ENCODE measurements around the gene SMCO1. TPM values are rescaled to one million over a fixed set of nuclear protein-coding genes. Genes with fewer than 3 reads are reported as not detected.
"Not testable (repeated sequence)": the region's sequence is repeated elsewhere in the genome, so short reads cannot be mapped to it uniquely, and the experiment has no call there.

SMCO1 gene, protein sequence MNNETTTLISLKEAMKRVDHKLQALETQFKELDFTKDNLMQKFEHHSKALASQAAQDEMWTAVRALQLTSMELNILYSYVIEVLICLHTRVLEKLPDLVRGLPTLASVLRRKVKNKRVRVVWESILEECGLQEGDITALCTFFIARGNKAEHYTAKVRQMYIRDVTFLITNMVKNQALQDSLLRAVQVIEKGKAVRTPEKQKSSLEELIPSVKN
- polyA plus RNA-seq = not detected

- Mint-ChIP-seq H3K27me3 (peaks cover 3% of the 10 kb centered on the region), H3K4me1 (no peaks in the 10 kb centered on the region), H3K9me3 (peaks cover 7 to 40% (median 18%) of the 10 kb centered on the region in 3 donors), H3K4me3 (peak within 1 kb of the TSS in 1 of 4 donors; percentile 49), H3K27ac (no peak within 1 kb of the TSS), H3K36me3 (peaks cover 4% of the 10 kb centered on the region)
These were observed at the start of gene SMCO1 for GRCh38 chr3:196514913-196515621. SMCO1 (minus strand) TSS chr3:196515346; CDS start chr3:196515209, 137 bp downstream.

- no peak overlapping the region for H3K4me3 Mint-ChIP-seq
- H3K4me1 Mint-ChIP-seq = peaks cover 9 to 14% (median 9%) of the 10 kb centered on the region in 3 donors
- H3K9me3 Mint-ChIP-seq = no peaks in the 10 kb centered on the region
- H3K27me3 Mint-ChIP-seq = no peaks in the 10 kb centered on the region
- peaks cover 8% of the 10 kb centered on the region for H3K36me3 Mint-ChIP-seq
- H3K27ac Mint-ChIP-seq = peak overlapping the region in 2 of 3 donors; percentile 45 to 47
These were observed 48.6 kb upstream of the SMCO1 start for GRCh38 chr3:196563721-196564225.

DNA sequence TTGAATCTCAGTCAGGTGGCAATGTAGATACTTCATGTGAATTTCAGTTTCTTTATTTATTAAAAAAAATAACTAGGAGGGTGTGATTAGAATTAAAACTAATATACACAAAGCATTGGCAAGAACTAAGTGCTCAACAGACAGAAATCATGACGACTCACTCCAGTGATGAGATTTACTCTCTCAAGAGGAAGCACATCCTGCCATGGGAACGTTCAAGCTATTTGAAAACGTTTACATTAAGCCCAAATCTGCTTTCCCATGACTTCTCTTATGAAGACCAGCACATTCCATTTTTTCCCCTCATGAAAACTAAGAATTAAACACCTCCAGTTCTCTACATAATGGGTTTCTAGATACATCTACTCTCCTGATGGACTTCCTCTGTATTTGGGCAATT lies 44.7 kb upstream of the SMCO1 start:
- Mint-ChIP-seq H3K36me3 (peaks cover 8% of the 10 kb centered on the region), H3K4me3 (no peak overlapping the region), H3K27me3 (no peaks in the 10 kb centered on the region), H3K4me1 (peaks cover 11 to 17% (median 13%) of the 10 kb centered on the region in 3 donors), H3K27ac (peak overlapping the region in 1 of 3 donors; percentile 80), H3K9me3 (no peaks in the 10 kb centered on the region)

- Mint-ChIP-seq H3K4me3 (no peak overlapping the region), H3K27ac (no peak overlapping the region), H3K9me3 (no peaks in the 10 kb centered on the region), H3K36me3 (peaks cover 4% of the 10 kb centered on the region), H3K27me3 (no peaks in the 10 kb centered on the region), H3K4me1 (peaks cover 19 to 24% (median 21%) of the 10 kb centered on the region in 3 donors)
These were observed 43.3 kb upstream of the SMCO1 start for GRCh38 chr3:196558476-196558875.

- peaks cover 15 to 21% (median 21%) of the 10 kb centered on the region in 3 donors for H3K4me1 Mint-ChIP-seq
- H3K9me3 Mint-ChIP-seq = no peaks in the 10 kb centered on the region
- no peak overlapping the region for H3K4me3 Mint-ChIP-seq
- no peaks in the 10 kb centered on the region for H3K27me3 Mint-ChIP-seq
- H3K27ac Mint-ChIP-seq = no peak overlapping the region
- peaks cover 2% of the 10 kb centered on the region for H3K36me3 Mint-ChIP-seq
These were observed 42.1 kb upstream of the SMCO1 start for GRCh38 chr3:196557236-196557635.

GRCh38 chr3:196555295-196555694 lies 40.1 kb upstream of the SMCO1 start:
- H3K27me3 Mint-ChIP-seq = no peaks in the 10 kb centered on the region
- H3K36me3 Mint-ChIP-seq = peaks cover 2% of the 10 kb centered on the region
- no peaks in the 10 kb centered on the region for H3K9me3 Mint-ChIP-seq
- peak overlapping the region in 2 of 3 donors; percentile 1 to 39 for H3K27ac Mint-ChIP-seq
- H3K4me1 Mint-ChIP-seq = peaks cover 15 to 21% (median 21%) of the 10 kb centered on the region in 3 donors
- H3K4me3 Mint-ChIP-seq = peak overlapping the region in 1 of 4 donors; percentile 3

- peaks cover 0 to 3% (median 0%) of the 10 kb centered on the region in 3 donors for H3K9me3 Mint-ChIP-seq
These were observed 39.1 kb upstream of the SMCO1 start for GRCh38 chr3:196554205-196554604.

GRCh38 chr3:196553551-196553950 lies 38.4 kb upstream of the SMCO1 start:
- Mint-ChIP-seq H3K27ac (no peak overlapping the region), H3K4me1 (peaks cover 15 to 21% (median 21%) of the 10 kb centered on the region in 3 donors), H3K36me3 (no peaks in the 10 kb centered on the region), H3K4me3 (no peak overlapping the region), H3K9me3 (peaks cover 0 to 3% (median 0%) of the 10 kb centered on the region in 3 donors), H3K27me3 (no peaks in the 10 kb centered on the region)

More at GRCh38 chr3:196554205-196554604, 39.1 kb upstream of the SMCO1 start:
- Mint-ChIP-seq H3K4me3 (peak overlapping the region in 3 of 4 donors; percentile 24 to 86 (median 51)), H3K27me3 (no peaks in the 10 kb centered on the region), H3K4me1 (peaks cover 15 to 21% (median 21%) of the 10 kb centered on the region in 3 donors), H3K27ac (peak overlapping the region; percentile 1 to 29 (median 8)), H3K36me3 (peaks cover 2% of the 10 kb centered on the region)

DNA sequence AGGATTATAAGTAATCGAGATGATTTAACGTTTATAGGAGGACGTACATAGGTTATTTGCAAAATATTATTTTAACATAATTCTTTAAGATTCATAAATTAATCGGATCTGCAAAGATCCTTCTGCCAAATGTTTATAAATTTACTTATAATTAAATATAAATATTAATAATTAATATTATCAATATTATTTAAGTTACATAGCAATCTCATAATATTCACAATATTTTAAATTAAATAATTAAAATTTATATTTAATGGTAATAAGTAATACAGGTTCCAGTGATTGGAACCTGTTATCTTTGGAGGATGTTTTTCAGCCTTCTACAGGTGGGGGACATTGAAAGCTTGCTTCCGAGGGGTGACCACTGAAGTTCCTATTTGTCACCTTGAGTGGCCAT lies 37.1 kb upstream of the SMCO1 start:
- no peaks in the 10 kb centered on the region for H3K36me3 Mint-ChIP-seq
- peaks cover 1 to 9% (median 6%) of the 10 kb centered on the region in 3 donors for H3K9me3 Mint-ChIP-seq
- peaks cover 15 to 21% (median 21%) of the 10 kb centered on the region in 3 donors for H3K4me1 Mint-ChIP-seq
- H3K27ac Mint-ChIP-seq = no peak overlapping the region
- no peak overlapping the region for H3K4me3 Mint-ChIP-seq
- H3K27me3 Mint-ChIP-seq = no peaks in the 10 kb centered on the region

GRCh38 chr3:196550172-196550571 lies 35.0 kb upstream of the SMCO1 start:
- not testable (repeated sequence) for H3K27ac Mint-ChIP-seq, H3K9me3 Mint-ChIP-seq, H3K36me3 Mint-ChIP-seq, H3K27me3 Mint-ChIP-seq
- peaks cover 10 to 15% (median 11%) of the 10 kb centered on the region in 3 donors for H3K4me1 Mint-ChIP-seq
- H3K4me3 Mint-ChIP-seq = peak overlapping the region in 1 of 4 donors; percentile 32

GRCh38 chr3:196549312-196549711 lies 34.2 kb upstream of the SMCO1 start:
- not testable (repeated sequence) for H3K27me3 Mint-ChIP-seq, H3K36me3 Mint-ChIP-seq, H3K27ac Mint-ChIP-seq, H3K9me3 Mint-ChIP-seq, H3K4me1 Mint-ChIP-seq, H3K4me3 Mint-ChIP-seq

- Mint-ChIP-seq H3K4me3 (no peak overlapping the region), H3K27ac (no peak overlapping the region), H3K4me1 (no peaks in the 10 kb centered on the region), H3K27me3 (no peaks in the 10 kb centered on the region), H3K9me3 (peaks cover 1 to 9% (median 6%) of the 10 kb centered on the region in 3 donors), H3K36me3 (no peaks in the 10 kb centered on the region)
These were observed 31.9 kb upstream of the SMCO1 start for GRCh38 chr3:196547067-196547466.

GRCh38 chr3:196546537-196546936 lies 31.4 kb upstream of the SMCO1 start:
- Mint-ChIP-seq H3K36me3 (no peaks in the 10 kb centered on the region), H3K4me3 (no peak overlapping the region), H3K27ac (no peak overlapping the region), H3K27me3 (no peaks in the 10 kb centered on the region), H3K4me1 (no peaks in the 10 kb centered on the region), H3K9me3 (peaks cover 1 to 9% (median 6%) of the 10 kb centered on the region in 3 donors)

GRCh38 chr3:196544491-196544992 lies 29.4 kb upstream of the SMCO1 start:
- no peaks in the 10 kb centered on the region for H3K27me3 Mint-ChIP-seq
- no peaks in the 10 kb centered on the region for H3K36me3 Mint-ChIP-seq
- no peak overlapping the region for H3K27ac Mint-ChIP-seq
- H3K9me3 Mint-ChIP-seq = peaks cover 1 to 7% (median 6%) of the 10 kb centered on the region in 3 donors
- H3K4me3 Mint-ChIP-seq = no peak overlapping the region
- no peaks in the 10 kb centered on the region for H3K4me1 Mint-ChIP-seq
